ENCODE measurements around the gene SEL1L2. TPM values are rescaled to one million over a fixed set of nuclear protein-coding genes. Genes with fewer than 3 reads are reported as not detected.

SEL1L2 gene
- total RNA-seq, 1 donor: not detected

DNA sequence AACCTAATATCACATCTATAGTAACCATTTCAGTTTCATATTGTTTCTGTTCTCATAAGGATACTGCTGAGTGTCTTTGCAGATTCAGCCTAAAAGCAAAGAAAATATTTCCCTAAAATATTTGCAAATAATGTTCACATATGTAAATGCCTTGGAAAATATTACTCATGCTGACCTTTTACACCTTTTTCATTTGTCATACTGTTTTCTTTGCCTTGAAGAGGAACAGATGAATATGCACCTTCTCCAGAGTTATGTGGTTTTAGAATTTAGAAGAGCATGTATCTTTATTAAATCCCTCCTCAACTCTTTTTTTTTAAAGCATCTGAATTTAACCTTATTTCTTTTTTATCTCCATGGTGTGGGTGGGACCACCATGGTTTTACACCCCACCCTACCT lies 173.1 kb downstream of the SEL1L2 start:
- TF ChIP-seq, protein P1, sequence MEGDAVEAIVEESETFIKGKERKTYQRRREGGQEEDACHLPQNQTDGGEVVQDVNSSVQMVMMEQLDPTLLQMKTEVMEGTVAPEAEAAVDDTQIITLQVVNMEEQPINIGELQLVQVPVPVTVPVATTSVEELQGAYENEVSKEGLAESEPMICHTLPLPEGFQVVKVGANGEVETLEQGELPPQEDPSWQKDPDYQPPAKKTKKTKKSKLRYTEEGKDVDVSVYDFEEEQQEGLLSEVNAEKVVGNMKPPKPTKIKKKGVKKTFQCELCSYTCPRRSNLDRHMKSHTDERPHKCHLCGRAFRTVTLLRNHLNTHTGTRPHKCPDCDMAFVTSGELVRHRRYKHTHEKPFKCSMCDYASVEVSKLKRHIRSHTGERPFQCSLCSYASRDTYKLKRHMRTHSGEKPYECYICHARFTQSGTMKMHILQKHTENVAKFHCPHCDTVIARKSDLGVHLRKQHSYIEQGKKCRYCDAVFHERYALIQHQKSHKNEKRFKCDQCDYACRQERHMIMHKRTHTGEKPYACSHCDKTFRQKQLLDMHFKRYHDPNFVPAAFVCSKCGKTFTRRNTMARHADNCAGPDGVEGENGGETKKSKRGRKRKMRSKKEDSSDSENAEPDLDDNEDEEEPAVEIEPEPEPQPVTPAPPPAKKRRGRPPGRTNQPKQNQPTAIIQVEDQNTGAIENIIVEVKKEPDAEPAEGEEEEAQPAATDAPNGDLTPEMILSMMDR (IDR thresholded peaks at IDR 0.05; ENCODE audit: insufficient read depth, low read depth, low read length): no peak
- DNase-seq (ENCODE audit: low read depth): no peak
- no peak overlapping the region for H3K4me3 ChIP-seq (ENCODE audit: low read depth, low read length)

DNA sequence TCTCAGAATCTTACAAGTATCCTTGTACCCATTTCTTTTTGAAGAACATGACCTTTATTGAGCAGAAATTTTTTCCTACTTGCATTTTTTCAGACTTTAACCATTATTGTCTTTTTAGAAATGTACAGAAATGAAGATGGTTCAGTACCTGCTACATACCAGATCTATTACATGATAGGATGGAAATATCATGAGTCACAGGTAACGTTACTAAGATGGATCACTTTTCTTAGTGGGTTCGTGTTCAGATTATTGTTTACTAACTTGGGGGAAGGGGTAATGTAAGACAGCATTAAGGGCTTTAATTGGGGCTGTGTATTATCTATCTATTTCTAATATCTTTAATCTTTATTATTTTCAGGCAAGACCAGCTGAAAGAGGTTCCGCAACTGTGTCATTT lies 173.7 kb downstream of the SEL1L2 start:
- H3K4me3 ChIP-seq (ENCODE audit: low read depth, low read length): no peak overlapping the region
- TF ChIP-seq, protein P1 (IDR thresholded peaks at IDR 0.05; ENCODE audit: insufficient read depth, low read depth, low read length): no peak
- no peak for DNase-seq (ENCODE audit: low read depth)

DNA sequence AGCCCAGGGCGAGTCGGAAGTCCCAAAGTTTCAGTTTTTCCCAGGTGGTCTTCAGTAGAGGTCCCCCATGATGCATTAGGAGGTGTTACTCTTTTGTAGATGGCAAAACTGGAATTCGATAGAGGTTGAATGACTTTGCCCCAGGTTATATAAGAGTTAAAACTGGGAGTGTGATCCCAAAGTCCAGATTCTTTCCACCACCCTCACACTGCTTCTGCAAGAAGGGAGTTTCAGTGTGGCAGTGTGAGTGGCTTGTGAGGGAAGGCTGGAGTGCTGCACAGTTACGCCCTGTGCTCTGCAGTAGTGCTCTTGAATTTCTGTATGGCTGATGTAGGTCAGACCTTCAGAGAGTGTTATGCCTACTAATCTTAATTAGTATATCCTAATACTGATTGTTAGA lies 175.7 kb downstream of the SEL1L2 start:
- TF ChIP-seq, protein P1 (IDR thresholded peaks at IDR 0.05; ENCODE audit: insufficient read depth, low read depth, low read length): no peak
- DNase-seq (ENCODE audit: low read depth): no peak
- H3K4me3 ChIP-seq (ENCODE audit: low read depth, low read length): no peak overlapping the region

DNA sequence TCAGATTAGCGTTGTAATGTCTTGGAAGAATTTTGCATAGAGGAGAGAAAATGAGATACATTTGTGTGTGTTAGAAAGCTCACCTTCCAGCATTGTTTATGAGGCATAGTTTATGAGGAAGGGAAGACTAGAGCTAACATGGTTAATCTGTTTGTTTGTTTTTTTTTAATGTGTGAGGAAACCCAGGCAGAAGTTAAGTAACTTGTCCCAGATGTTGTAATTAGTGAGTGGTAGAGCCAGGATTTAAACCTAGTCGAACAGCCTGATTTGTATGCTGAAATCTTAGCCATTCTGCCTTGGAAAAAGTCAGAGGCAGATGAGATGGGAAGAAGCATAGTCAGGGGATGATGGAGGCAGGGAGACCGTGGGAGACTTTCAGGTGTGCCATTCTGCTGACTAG lies 176.5 kb downstream of the SEL1L2 start:
- no peak overlapping the region for H3K4me3 ChIP-seq (ENCODE audit: low read depth, low read length)
- DNase-seq (ENCODE audit: low read depth): peak; percentile 66
- TF ChIP-seq, protein P1 (IDR thresholded peaks at IDR 0.05; ENCODE audit: insufficient read depth, low read depth, low read length): no peak

DNA sequence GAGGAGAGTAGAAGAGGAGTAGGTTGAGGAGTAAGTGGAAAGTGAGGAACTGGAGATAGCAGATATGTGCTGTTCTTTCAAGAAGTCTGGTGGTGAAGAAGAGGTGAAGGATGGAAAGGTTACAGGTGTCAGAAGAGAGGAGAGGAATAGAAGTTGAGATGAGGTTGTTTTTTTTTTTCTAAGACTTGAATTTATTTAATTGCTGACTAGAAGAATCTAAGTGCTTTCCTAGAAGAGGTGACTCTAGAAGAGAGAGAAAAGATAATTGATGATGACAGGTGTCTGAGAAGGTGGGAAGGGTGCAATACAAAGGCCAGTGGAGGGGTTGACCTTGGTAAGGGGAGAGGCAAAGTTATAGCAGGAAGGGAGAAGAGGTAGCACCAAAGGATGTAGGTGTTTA lies 180.0 kb downstream of the SEL1L2 start:
- DNase-seq (ENCODE audit: low read depth): no peak
- TF ChIP-seq, protein P1 (IDR thresholded peaks at IDR 0.05; ENCODE audit: insufficient read depth, low read depth, low read length): no peak
- no peak overlapping the region for H3K4me3 ChIP-seq (ENCODE audit: low read depth, low read length)

DNA sequence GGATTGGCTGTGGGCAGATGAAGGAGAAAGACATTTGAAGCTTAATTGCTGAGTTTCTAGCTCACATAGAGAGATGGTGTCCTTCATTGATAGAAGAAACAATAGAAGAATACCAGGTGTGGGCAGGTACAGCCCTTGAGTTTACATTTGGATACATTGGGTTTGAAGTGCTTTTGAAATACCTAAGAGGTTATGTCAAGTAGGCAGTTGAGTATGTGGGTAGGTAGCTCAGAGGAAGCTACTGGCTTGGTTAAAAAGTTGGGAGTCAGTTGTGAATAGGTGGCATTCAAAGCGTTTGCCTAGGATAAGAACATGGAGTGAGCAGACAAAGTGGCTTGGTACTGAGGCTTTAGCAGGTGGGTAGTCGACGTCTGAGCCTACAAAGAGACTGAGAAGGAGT lies 180.6 kb downstream of the SEL1L2 start:
- TF ChIP-seq, protein P1 (IDR thresholded peaks at IDR 0.05; ENCODE audit: insufficient read depth, low read depth, low read length): no peak
- no peak overlapping the region for H3K4me3 ChIP-seq (ENCODE audit: low read depth, low read length)
- no peak for DNase-seq (ENCODE audit: low read depth)

DNA sequence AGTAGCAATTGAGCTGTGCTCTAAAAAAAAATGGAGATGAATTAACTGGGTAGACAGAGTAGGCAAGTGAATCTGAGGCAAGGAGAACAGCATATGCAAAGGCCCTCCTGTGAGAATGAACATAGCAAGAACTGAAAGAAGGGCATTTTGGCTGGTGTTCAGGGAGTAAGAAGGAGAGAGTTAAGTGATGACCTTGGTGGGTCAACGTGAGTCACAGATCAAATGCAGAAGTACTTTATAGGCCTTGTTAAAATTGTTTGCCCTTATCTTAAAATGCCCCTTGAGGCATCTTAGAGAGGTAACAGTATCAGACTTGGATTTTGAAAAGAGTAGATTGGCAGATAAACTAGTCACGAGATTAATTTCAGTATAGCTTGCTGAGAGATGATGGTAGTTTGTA lies 181.0 kb downstream of the SEL1L2 start:
- no peak for DNase-seq (ENCODE audit: low read depth)
- H3K4me3 ChIP-seq (ENCODE audit: low read depth, low read length): no peak overlapping the region
- TF ChIP-seq, protein P1 (IDR thresholded peaks at IDR 0.05; ENCODE audit: insufficient read depth, low read depth, low read length): no peak
